ENCODE measurements around the gene OR2V1.

DNA sequence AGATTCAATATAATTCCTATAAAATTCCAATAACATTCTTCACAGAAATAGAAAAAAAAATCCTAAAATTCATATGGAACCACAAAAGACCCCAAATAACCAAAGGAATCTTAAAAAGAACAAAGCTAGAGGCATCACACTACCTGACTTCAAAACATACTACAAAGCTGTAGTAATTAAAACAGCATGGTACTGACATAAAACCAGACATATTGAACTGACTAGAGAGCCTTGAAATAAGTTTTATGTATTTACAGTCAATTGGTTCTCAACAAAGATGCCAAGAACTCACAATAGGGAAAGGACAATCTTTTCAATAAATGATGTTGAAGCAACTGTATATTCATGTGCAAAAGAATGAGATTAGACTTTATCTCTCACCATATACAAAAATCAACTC, 54.0 kb downstream of the OR2V1 start:
- TF ChIP-seq, protein P1, sequence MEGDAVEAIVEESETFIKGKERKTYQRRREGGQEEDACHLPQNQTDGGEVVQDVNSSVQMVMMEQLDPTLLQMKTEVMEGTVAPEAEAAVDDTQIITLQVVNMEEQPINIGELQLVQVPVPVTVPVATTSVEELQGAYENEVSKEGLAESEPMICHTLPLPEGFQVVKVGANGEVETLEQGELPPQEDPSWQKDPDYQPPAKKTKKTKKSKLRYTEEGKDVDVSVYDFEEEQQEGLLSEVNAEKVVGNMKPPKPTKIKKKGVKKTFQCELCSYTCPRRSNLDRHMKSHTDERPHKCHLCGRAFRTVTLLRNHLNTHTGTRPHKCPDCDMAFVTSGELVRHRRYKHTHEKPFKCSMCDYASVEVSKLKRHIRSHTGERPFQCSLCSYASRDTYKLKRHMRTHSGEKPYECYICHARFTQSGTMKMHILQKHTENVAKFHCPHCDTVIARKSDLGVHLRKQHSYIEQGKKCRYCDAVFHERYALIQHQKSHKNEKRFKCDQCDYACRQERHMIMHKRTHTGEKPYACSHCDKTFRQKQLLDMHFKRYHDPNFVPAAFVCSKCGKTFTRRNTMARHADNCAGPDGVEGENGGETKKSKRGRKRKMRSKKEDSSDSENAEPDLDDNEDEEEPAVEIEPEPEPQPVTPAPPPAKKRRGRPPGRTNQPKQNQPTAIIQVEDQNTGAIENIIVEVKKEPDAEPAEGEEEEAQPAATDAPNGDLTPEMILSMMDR (IDR thresholded peaks at IDR 0.05; ENCODE audit: poor library complexity) = no peak
- no peak for TF ChIP-seq EZH2 (IDR thresholded peaks at IDR 0.05; ENCODE audit: borderline replicate concordance)

Data from hepatocyte (in vitro differentiated cells).